Muscle of leg (tissue), 11 donors: Measurements from ENCODE around the gene C1orf115. TPM values are rescaled to one million over a fixed set of nuclear protein-coding genes. Genes with fewer than 3 reads are reported as not detected.
"Not testable (repeated sequence)": the region's sequence is repeated elsewhere in the genome, so short reads cannot be mapped to it uniquely, and the experiment has no call there.

Source experiments
- DNase-seq: peaks from one replicate; pipeline ENCODE4 v3.0.0; 2013
- H3K27ac ChIP-seq: one replicate; pipeline ENCODE4 v1.5.1; 2013; ENCODE audit warnings: mild to moderate bottlenecking, low read length, control low read depth
- H3K27me3 ChIP-seq: one replicate; pipeline ENCODE4 v1.6.1; 2013; ENCODE audit warnings: low read length; ENCODE audit not compliant: control insufficient read depth, insufficient read depth
- H3K36me3 ChIP-seq: one replicate; pipeline ENCODE4 v1.6.1; 2013; ENCODE audit warnings: low read length; ENCODE audit not compliant: control insufficient read depth, insufficient read depth
- H3K4me1 ChIP-seq: one replicate; pipeline ENCODE4 v1.6.1; 2013; ENCODE audit warnings: low read length; ENCODE audit not compliant: control insufficient read depth, insufficient read depth
- H3K4me3 ChIP-seq: one replicate; pipeline ENCODE4 v1.5.1; 2013; ENCODE audit warnings: low read length, control low read depth
- H3K9me3 ChIP-seq: replicated peaks from 2 replicates; pipeline ENCODE4 v1.6.1; 2013; ENCODE audit warnings: low read depth, low read length; ENCODE audit not compliant: control insufficient read depth
- WGBS: methylation state at CpG from one replicate; pipeline ENCODE4 v1.1.5; 2013; ENCODE audit warnings: missing lambda C conversion rate; ENCODE audit not compliant: insufficient coverage; 5-methylcytosine and 5-hydroxymethylcytosine counted together
- polyA plus RNA-seq, 8 donors: library from polyadenylated mRNA; unstranded; fragments of 120-200 nt; gene quantifications; one replicate each; pipeline versions ENCODE4 v1.2.1 to v1.2.3, GENCODE V29; 2013; ENCODE audit warnings: inconsistent platforms in 1 of 8, low replicate concordance in 1 of 8; ENCODE audit not compliant: insufficient read length in 8 of 8, insufficient read depth in 1 of 8
- total RNA-seq: library from RNA; stranded (reverse); fragments of 120-200 nt; gene quantifications from one replicate; pipeline ENCODE4 v1.2.4, GENCODE V29; 2013

C1orf115 gene
- total and polyA plus RNA-seq, 9 donors = 10.4 to 18.8 (median 11.8) TPM

DNA sequence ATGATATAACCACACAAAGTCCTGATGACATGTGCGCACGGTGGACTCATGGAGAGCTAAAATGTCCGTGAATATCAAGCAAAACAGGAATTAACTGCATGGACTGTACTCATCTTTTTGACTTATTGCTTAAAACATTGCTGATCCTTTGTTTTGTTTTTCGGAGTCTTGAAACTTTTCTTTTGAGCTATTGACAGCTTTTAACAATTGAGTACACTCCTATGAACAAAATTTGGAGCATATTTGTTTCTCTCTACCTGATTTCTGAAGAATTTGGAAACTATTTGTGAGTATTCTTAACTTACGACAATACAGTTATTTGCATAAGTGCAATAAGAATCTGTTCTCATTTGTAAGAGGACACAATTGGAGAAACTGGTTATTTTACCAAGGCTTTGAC, 25.8 kb downstream of the C1orf115 start:
- H3K4me1 ChIP-seq, DNase-seq, H3K9me3 ChIP-seq, H3K4me3 ChIP-seq, H3K36me3 ChIP-seq, H3K27me3 ChIP-seq, H3K27ac ChIP-seq: not testable (repeated sequence)
- WGBS = 100% methylated on average over 1 of the region's 5 CpGs

DNA sequence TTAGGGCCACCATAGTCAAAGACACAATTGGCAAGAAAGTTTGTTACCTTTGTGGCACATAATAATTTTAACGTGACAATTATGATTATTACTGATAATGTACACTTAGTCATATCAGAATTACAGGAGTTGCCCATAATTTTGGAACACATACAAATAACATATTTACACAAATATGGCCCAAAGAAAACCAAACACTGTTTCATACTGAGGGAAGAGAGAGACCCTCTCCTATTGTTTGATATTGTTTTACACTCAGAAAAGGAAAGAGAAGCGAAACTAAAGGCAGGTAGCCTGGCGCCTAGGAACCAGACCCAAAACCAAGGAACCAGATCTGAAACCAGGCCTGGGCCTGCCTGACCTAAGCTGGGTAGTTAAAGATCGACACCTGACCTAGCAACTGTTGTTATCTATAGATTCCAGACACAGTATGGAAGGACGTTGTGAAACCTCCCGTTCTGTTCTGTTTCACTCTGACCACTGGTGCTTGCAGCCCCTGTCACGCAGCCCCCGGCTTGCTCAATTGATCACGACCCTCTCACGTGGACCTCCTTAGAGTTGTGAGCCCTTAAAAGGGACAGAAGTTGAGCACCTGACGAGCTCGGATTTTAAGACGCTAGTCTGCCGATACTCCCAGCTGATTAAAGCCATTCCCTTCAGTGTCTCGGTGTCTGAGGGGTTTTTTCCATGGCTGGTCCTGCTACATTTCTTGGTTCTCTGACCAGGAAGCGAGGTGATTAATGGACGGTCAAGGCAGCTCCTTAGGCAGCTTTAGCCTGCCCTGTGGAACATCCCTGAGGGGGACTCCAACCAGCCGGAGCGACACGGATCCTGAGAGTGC, 27.9 kb downstream of the C1orf115 start:
- H3K36me3 ChIP-seq = no peaks in the 10 kb centered on the region
- H3K27ac ChIP-seq = no peak overlapping the region
- no peaks in the 10 kb centered on the region for H3K4me1 ChIP-seq
- 80% methylated on average over 16 of the region's 20 CpGs for WGBS
- no peaks in the 10 kb centered on the region for H3K27me3 ChIP-seq
- peaks cover 3% of the 10 kb centered on the region for H3K9me3 ChIP-seq
- DNase-seq = no peak
- no peak overlapping the region for H3K4me3 ChIP-seq

DNA sequence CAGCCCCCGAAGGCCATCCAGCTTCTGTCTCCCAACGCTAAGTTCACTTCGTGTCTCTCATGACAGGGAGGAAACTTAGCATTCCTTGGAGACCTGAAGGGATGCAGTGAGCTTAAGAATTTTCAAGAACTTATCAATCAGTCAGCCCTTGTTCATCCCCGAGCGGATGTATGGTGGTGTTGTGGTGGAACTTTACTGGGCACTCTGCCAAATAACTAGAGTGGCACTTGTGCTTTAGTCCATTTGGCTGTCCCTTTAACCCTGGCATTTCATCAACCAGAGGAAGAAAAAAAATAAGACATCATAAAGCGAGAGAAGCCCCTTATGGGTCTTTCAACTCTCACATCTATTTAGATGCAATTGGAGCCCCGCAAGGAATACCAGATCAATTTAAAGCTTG, 31.1 kb downstream of the C1orf115 start:
- H3K4me3 ChIP-seq, H3K27ac ChIP-seq, H3K9me3 ChIP-seq, H3K4me1 ChIP-seq, DNase-seq, H3K36me3 ChIP-seq, H3K27me3 ChIP-seq: not testable (repeated sequence)
- WGBS = 94% methylated on average over 3 of the region's 7 CpGs

DNA sequence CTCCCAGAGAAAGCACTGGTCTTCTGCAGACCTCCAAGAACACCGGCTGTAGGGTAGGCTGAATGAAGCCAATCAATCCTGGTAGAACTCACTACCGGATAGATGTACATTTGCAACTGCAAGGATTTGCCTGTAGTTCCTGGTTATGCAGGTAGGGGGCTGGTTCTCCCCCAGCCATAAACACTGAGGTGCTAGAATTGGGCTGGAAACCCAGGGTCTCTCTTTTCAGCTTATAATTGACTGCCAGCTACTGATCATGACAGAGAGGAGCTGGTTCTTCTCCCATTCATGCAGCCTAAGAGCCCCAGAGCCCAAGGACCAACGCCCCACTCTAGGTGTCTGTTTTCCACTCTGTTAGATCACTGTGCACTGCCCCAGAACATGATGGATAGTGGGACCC, 36.5 kb downstream of the C1orf115 start:
- H3K27ac ChIP-seq = no peak overlapping the region
- H3K4me3 ChIP-seq = no peak overlapping the region
- H3K4me1 ChIP-seq = no peaks in the 10 kb centered on the region
- no peak for DNase-seq
- H3K9me3 ChIP-seq = no peaks in the 10 kb centered on the region
- no peaks in the 10 kb centered on the region for H3K36me3 ChIP-seq
- 74% methylated on average over 3 of the region's 3 CpGs for WGBS
- no peaks in the 10 kb centered on the region for H3K27me3 ChIP-seq

DNA sequence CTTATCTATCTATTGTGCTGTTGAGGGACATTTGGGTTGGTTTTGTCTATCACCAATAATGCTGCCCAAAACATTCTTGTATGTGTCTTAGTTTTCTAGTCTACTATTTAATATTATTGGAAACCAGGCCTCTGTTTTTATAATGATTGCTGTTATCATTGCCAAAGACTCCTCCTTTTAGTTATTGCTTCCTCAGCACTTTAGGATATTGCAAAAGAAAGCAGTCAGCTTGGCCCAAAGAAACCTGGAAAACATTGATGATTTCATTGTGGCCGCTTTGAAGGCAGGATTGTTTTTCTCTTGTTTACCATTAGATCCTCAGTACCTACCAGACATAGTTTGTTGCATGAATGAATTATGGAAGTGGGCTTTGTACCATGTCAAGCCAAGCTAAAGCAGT, 37.4 kb downstream of the C1orf115 start:
- H3K36me3 ChIP-seq = no peaks in the 10 kb centered on the region
- no peak overlapping the region for H3K27ac ChIP-seq
- H3K4me3 ChIP-seq = no peak overlapping the region
- WGBS = no CpG with 5 or more reads among the region's 1 CpG
- no peaks in the 10 kb centered on the region for H3K9me3 ChIP-seq
- no peak for DNase-seq
- no peaks in the 10 kb centered on the region for H3K27me3 ChIP-seq
- no peaks in the 10 kb centered on the region for H3K4me1 ChIP-seq

DNA sequence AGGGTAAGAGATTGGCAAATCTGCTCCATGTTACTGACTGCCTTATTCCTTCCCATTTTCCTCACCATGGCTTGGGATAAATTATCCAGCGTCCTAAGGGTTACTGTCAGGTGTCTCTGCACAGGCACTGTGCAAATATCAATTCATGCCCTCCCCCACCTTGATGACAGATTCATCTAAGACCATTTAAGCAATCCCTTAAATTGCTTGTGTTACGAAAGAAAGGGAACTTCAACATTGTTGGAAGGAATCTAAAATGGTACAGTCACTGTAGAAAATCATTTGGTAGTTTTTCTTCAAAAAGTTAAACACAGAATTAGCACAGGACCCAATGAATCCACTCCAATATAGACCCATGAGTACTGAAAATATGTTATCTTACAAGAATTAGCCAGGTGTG, 40.3 kb downstream of the C1orf115 start:
- H3K27me3 ChIP-seq = no peaks in the 10 kb centered on the region
- WGBS = no CpG with 5 or more reads among the region's 2 CpGs
- no peak overlapping the region for H3K4me3 ChIP-seq
- H3K9me3 ChIP-seq = no peaks in the 10 kb centered on the region
- no peaks in the 10 kb centered on the region for H3K4me1 ChIP-seq
- H3K27ac ChIP-seq = no peak overlapping the region
- DNase-seq = no peak
- H3K36me3 ChIP-seq = no peaks in the 10 kb centered on the region

DNA sequence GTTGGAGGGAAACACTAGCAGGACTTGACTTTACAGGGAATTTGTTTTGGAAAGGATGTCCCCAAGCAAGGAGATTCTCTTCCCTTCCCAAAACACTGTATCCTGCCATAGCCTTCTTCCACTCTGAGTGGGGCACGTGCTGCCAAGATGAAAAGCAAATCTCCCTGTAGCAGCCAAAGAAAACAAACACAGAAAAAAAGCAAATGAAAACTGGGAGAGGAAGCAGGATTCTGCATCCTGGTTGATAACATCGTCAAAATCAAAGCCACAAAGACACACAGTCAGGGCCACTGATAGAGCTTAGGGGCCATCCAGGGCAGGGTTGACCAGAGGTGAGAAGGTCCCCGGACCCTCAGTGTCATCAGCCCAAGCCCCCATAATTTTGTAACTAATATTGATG, 42.0 kb downstream of the C1orf115 start:
- no peaks in the 10 kb centered on the region for H3K4me1 ChIP-seq
- no peaks in the 10 kb centered on the region for H3K9me3 ChIP-seq
- H3K27me3 ChIP-seq = no peaks in the 10 kb centered on the region
- H3K4me3 ChIP-seq = no peak overlapping the region
- no peak for DNase-seq
- WGBS = no CpG with 5 or more reads among the region's 3 CpGs
- no peak overlapping the region for H3K27ac ChIP-seq
- H3K36me3 ChIP-seq = no peaks in the 10 kb centered on the region

DNA sequence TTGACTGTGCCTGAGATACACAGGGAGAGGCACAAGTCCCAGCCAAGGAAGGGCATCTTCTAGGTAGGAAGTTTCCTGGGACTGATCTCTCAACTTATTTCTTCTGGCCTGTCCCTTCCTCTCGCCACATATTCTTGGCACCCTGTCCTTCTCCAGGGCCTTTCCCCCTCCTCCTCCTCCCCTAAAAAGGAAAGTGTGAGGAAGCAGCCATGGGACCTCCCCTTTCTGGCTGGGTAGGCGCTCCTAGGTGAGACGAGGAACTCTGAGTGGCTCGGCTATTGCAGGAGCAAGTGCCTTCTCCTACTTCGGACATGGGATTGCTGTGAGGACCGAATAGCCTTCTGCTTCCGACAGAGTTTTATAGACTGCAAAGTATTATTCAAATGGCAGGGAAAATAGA, 42.5 kb downstream of the C1orf115 start:
- Histone ChIP-seq H3K27me3 (no peaks in the 10 kb centered on the region), H3K9me3 (no peaks in the 10 kb centered on the region), H3K27ac (peak overlapping the region; percentile 60), H3K36me3 (no peaks in the 10 kb centered on the region), H3K4me3 (no peak overlapping the region), H3K4me1 (no peaks in the 10 kb centered on the region)
- WGBS = 100% methylated on average over 3 of the region's 7 CpGs
- DNase-seq = no peak

DNA sequence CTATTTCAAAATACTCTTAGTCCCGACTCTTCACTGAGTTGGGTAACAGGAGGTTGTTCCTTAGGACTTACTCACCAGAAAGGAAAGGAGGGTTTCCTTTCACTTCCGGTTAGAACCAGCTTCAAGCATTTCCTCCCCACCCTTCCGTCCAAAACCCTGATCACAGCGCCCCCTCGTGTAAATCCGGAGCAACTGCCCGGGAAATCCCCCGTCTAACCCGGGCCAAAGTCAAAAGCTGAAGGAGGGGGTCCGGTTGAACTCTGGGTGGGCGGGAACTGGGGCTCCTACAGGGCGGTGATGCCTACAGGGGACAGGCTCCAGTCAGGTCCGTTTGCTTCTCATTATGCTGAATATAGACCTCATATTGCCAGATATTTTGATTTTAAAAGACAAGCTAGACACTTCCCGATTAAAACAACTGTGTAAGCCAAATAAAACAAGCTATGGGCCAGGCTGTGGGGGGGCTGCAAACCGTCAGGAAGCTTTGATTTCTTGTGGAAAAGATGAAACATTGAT, 43.0 kb downstream of the C1orf115 start:
- H3K36me3 ChIP-seq = no peaks in the 10 kb centered on the region
- no peaks in the 10 kb centered on the region for H3K4me1 ChIP-seq
- no peaks in the 10 kb centered on the region for H3K27me3 ChIP-seq
- WGBS = 60% methylated on average over 1 of the region's 15 CpGs
- H3K27ac ChIP-seq = no peak overlapping the region
- peak; percentile 83 for DNase-seq
- H3K4me3 ChIP-seq = no peak overlapping the region
- H3K9me3 ChIP-seq = no peaks in the 10 kb centered on the region

DNA sequence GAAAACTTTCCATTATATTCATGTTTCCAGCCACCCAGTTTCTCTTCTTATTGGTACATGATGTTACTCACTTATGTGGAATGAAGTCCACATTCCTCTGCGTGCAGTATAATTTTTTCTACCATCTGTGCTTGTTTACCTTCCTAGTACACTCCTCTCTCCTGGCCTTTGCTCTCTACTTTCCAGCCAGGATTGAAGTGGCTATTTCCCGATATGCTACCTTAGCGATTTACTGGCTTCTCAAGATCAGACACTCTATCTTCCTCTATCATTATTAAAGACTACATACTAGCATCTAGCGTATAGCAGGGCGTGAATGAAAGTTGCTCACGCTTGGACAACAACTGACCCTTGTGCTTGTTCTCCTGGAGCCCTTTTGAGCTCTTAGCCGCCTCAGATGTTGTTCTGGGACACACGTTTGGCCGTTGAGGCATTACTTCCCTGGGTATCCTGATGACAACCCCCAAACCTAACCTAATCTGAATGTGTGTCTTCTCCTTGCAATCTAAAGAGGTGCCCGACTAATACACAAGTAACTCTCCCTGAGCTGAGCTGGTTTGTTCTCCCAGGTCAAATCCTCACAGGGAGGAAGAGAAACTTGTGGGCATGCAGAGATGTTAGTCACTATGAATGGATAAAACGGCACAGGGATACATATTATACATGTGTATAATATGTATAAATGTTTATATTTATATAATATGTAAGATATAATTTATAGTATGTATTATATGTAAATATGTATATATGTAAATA, 44.6 kb downstream of the C1orf115 start:
- Histone ChIP-seq H3K36me3 (no peaks in the 10 kb centered on the region), H3K4me1 (no peaks in the 10 kb centered on the region), H3K4me3 (no peak overlapping the region), H3K27me3 (no peaks in the 10 kb centered on the region), H3K27ac (no peak overlapping the region), H3K9me3 (no peaks in the 10 kb centered on the region)
- 94% methylated on average over 7 of the region's 11 CpGs for WGBS
- DNase-seq = no peak
